Kidney (tissue), 14 donors: Measurements from ENCODE around the gene ARL6IP6. TPM values are rescaled to one million over a fixed set of nuclear protein-coding genes. Genes with fewer than 3 reads are reported as not detected.

ENCODE experiments used
- DNase-seq, 5 donors: peaks; one replicate each; pipeline ENCODE4 v3.0.0-alpha.2; 2013 to 2020
- FAIRE-seq: peaks from 2 replicates; lab custom pipeline; 2012; peaks lifted over from hg19 to GRCh38; lab: Jason Lieb, UNC
- H3K27ac ChIP-seq, 2 donors: one replicate each; pipeline ENCODE4 v1.7.0; 2013; ENCODE audit warnings: low read depth in 2 of 2, low read length in 2 of 2, inconsistent platforms in 1 of 2
- H3K27me3 ChIP-seq: one replicate; pipeline ENCODE4 v1.7.1; 2013; ENCODE audit warnings: low read length, inconsistent platforms; ENCODE audit not compliant: control insufficient read depth, insufficient read depth
- H3K36me3 ChIP-seq, 3 donors: one replicate each; pipeline versions ENCODE4 v1.7.0 to v1.7.1; 2013; ENCODE audit warnings: low read length in 3 of 3, control low read depth in 1 of 3, inconsistent platforms in 1 of 3; ENCODE audit not compliant: insufficient read depth in 3 of 3, control insufficient read depth in 2 of 3
- H3K4me1 ChIP-seq, 3 donors: one replicate each; pipeline versions ENCODE4 v1.7.0 to v1.7.1; 2013; ENCODE audit warnings: low read length in 3 of 3, inconsistent platforms in 1 of 3, low read depth in 1 of 3; ENCODE audit not compliant: control insufficient read depth in 2 of 3, insufficient read depth in 2 of 3
- H3K4me3 ChIP-seq, 3 donors: one replicate each; pipeline versions ENCODE4 v1.7.0 to v1.8.1; 2013; ENCODE audit warnings: low read length in 3 of 3, control low read depth in 1 of 3, inconsistent platforms in 1 of 3
- H3K9ac ChIP-seq, 3 donors: one replicate each; pipeline versions ENCODE4 v1.7.0 to v1.7.1; 2013; ENCODE audit warnings: low read length in 3 of 3, control low read depth in 1 of 3, inconsistent platforms in 1 of 3
- H3K9me3 ChIP-seq, 3 donors: one replicate each; pipeline versions ENCODE4 v1.7.0 to v1.7.1; 2013; ENCODE audit warnings: low read length in 3 of 3, control low read depth in 1 of 3, inconsistent platforms in 1 of 3; ENCODE audit not compliant: control insufficient read depth in 2 of 3, insufficient read depth in 1 of 3
- intact Hi-C: fragments of 100-400 bp; cut with DNase I; formaldehyde crosslinking; loops from one replicate; pipeline ENCODE4 v1.11.1; 2022
- polyA plus RNA-seq: library from polyadenylated mRNA; stranded (reverse); fragments of 350-450 nt; fragmentation: Illumina TruSeq; extraction: RNeasy Lipid Tissue Mini Kit (QIAGEN cat#74804); gene quantifications from one replicate; pipeline ENCODE4 v1.2.3, GENCODE V29; 2014; ENCODE audit warnings: low read depth, low replicate concordance; ENCODE audit not compliant: insufficient read depth
- total RNA-seq: library from RNA; stranded (reverse); fragmentation: NEBNext Ultra II Directional; extraction: Animal tissue kit (Norgen Biotek cat#: 25700); gene quantifications from one replicate; pipeline ENCODE4 v1.2.1, GENCODE V29; 2021
- TF ChIP-seq, protein P1 (sequence below): IDR thresholded peaks from 3 replicates; pipeline ENCODE4 v1.5.1; 2012; ENCODE audit warnings: mild to moderate bottlenecking, moderate library complexity, borderline replicate concordance; ENCODE audit not compliant: insufficient read depth; ENCODE audit errors: extremely low read depth
- donor health status: control.
- donor health status: control.
- donor health status: control.
- donor health status: control.
- donor health status: control.
- donor health status: DM: yes; HTN: yes; CAD: no.
- donor health status: Normal renal cell carcinoma (clear cell type).

Gene ARL6IP6
- total and polyA plus RNA-seq, 2 donors from 2014 or later, result 9.3 to 15.5 TPM

DNA sequence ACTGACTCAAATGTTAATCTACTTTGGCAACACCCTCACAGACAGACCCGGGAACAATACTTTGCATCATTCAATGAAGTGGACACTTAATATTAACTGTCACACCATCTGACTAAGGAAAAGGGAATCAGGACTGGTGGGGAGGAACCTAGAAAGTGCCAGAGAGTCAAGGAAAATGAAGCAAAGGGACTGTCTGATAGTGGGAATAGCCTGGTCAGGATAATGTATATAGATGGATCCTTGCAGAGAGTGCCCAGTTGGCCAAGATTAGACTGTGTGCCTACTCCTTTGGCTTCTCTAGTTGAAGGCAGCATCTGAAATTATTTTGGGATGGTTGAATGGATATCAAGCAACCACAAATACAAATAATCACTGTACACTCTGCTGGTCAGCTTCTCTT, 45.2 kb downstream of the ARL6IP6 start:
- no peak overlapping the region for H3K4me3 ChIP-seq
- intact Hi-C loops, result no loop called here
- peaks cover 0 to 6% (median 2%) of the 10 kb centered on the region in 3 donors for H3K36me3 ChIP-seq
- DNase-seq (no peak), FAIRE-seq (no peak)
- H3K4me1 ChIP-seq, result no peaks in the 10 kb centered on the region
- TF ChIP-seq, protein P1, sequence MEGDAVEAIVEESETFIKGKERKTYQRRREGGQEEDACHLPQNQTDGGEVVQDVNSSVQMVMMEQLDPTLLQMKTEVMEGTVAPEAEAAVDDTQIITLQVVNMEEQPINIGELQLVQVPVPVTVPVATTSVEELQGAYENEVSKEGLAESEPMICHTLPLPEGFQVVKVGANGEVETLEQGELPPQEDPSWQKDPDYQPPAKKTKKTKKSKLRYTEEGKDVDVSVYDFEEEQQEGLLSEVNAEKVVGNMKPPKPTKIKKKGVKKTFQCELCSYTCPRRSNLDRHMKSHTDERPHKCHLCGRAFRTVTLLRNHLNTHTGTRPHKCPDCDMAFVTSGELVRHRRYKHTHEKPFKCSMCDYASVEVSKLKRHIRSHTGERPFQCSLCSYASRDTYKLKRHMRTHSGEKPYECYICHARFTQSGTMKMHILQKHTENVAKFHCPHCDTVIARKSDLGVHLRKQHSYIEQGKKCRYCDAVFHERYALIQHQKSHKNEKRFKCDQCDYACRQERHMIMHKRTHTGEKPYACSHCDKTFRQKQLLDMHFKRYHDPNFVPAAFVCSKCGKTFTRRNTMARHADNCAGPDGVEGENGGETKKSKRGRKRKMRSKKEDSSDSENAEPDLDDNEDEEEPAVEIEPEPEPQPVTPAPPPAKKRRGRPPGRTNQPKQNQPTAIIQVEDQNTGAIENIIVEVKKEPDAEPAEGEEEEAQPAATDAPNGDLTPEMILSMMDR, result no peak
- no peak overlapping the region for H3K27ac ChIP-seq
- no peaks in the 10 kb centered on the region for H3K9me3 ChIP-seq
- no peaks in the 10 kb centered on the region for H3K27me3 ChIP-seq
- no peak overlapping the region for H3K9ac ChIP-seq

DNA sequence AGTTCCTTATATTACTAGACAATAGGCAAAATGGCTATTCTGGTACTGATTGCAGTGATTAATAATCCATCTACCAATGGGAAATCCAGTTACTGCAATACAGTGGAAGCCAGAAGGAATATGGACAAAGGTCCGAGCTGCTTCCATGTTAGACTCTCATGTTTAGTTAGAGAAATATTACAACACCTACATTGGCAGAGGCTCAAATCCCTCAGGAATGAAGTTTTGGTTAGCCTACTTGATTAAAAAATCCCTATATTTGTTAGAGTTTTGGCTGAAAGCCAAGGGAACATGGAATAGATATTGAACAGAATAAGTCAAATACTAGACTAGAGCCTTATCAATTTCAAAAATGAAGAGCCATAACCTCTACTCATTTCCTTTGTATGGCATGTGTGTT, 48.5 kb downstream of the ARL6IP6 start:
- H3K27ac ChIP-seq, result no peak overlapping the region
- no peaks in the 10 kb centered on the region for H3K9me3 ChIP-seq
- intact Hi-C loops, result no loop called here
- DNase-seq (no peak), FAIRE-seq (no peak)
- H3K9ac ChIP-seq, result no peak overlapping the region
- TF ChIP-seq, protein P1, result no peak
- H3K4me3 ChIP-seq, result no peak overlapping the region
- H3K27me3 ChIP-seq, result no peaks in the 10 kb centered on the region
- peaks cover 0 to 2% (median 0%) of the 10 kb centered on the region in 3 donors for H3K36me3 ChIP-seq
- H3K4me1 ChIP-seq, result no peaks in the 10 kb centered on the region

DNA sequence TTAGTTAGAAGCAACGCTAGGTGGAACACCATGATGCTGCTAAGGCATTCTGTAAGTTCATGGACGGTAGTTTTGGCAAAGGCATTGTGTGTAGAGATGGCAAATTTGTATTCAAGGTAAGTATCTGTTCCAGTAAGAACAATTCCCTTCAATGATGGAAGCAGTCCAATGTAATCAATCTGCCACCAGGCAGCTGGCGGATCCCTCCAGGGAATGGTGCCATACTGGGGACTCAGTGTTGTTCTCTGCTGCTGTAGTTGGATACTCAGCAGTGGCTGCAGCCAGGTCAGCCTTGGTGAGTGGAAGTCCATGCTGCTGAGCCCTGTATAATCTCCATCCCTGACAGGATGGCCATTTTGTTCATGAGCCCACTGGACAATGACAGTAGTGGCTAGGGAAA, 62.8 kb downstream of the ARL6IP6 start:
- intact Hi-C loops, result no loop called here
- no peaks in the 10 kb centered on the region for H3K27me3 ChIP-seq
- no peak overlapping the region for H3K4me3 ChIP-seq
- H3K9me3 ChIP-seq, result no peaks in the 10 kb centered on the region
- H3K4me1 ChIP-seq, result no peaks in the 10 kb centered on the region
- H3K36me3 ChIP-seq, result no peaks in the 10 kb centered on the region
- DNase-seq (no peak), FAIRE-seq (no peak)
- H3K27ac ChIP-seq, result no peak overlapping the region
- TF ChIP-seq, protein P1, result no peak
- H3K9ac ChIP-seq, result no peak overlapping the region

DNA sequence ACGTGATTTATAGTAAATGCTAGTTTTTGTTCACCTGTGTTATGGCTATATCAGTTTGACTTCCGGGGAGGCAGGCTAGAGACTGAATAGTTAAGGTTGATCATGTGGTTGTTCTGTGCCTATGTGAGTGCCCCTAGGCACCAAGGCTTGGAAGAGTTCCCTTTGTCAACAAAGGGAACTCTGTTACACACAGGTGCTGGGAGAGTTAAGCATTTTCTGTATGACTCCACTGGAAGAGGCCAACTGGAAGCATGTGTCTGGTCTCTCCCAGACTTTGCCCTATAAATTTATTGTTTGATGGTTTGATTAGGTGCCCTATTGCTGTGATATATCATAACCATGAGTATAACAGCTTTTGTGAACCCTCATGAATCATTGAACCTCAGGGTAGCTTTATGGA, 63.8 kb downstream of the ARL6IP6 start:
- no peak overlapping the region for H3K9ac ChIP-seq
- FAIRE-seq, result no peak
- H3K9me3 ChIP-seq, result no peaks in the 10 kb centered on the region
- no peak overlapping the region for H3K4me3 ChIP-seq
- no peak for DNase-seq
- no peaks in the 10 kb centered on the region for H3K36me3 ChIP-seq
- no peak overlapping the region for H3K27ac ChIP-seq
- no peaks in the 10 kb centered on the region for H3K27me3 ChIP-seq
- H3K4me1 ChIP-seq, result no peaks in the 10 kb centered on the region
- intact Hi-C loops, result no loop called here
- TF ChIP-seq, protein P1, result no peak
